HCT116 (cell line): ENCODE measurements around the gene GASK1A. TPM values are rescaled to one million over a fixed set of nuclear protein-coding genes. Genes with fewer than 3 reads are reported as not detected.

Source experiments
- ATAC-seq: fragments of 200-7000 bp; cut with Tn5 transposase; 2 replicates; pipeline ENCODE4 v1.9.1; 2020; ENCODE audit warnings: mild to moderate bottlenecking, moderate library complexity
- BruUV-seq: library from RNA; stranded (reverse); fragments of 400-500 nt; replicated peaks from 2 replicates; lab custom pipeline; 2021; lab: Mats Ljungman, UMichigan
- CTCF ChIA-PET: fragments of 300-600 bp; sonication (Branson Sonifier 250); formaldehyde crosslinking; loops from one replicate; lab custom pipeline; 2021; ENCODE audit warnings: antibody characterized with exemption; lab: Charles Lee
- POLR2A ChIA-PET: fragments of 300-600, 350-600 bp; sonication (Branson Sonifier 250); formaldehyde crosslinking; loops from one replicate; lab custom pipeline; 2021; ENCODE audit warnings: antibody characterized with exemption; lab: Charles Lee
- RAD21 ChIA-PET, 2 experiments: fragments of 300-600 bp; sonication (Branson Sonifier 250); formaldehyde crosslinking; loops; one replicate each; lab custom pipeline; 2023; ENCODE audit warnings: low total read pairs in 2 of 2; ENCODE audit not compliant: uncharacterized antibody in 2 of 2, unreplicated experiment in 2 of 2, low non-redundant PET in 1 of 2; lab: Charles Lee
- DNase-seq: peaks from one replicate; pipeline ENCODE4 v3.0.0-alpha.2; 2010; ENCODE audit warnings: low read depth, low spot score
- H2AFZ ChIP-seq: fragments of 200-600 bp; shearing (Covaris generic), sonication (generic); 2 replicates; pipeline ENCODE4 v1.6.1; 2017; ENCODE audit warnings: low read depth, mixed run types, mixed read lengths, antibody characterized with exemption, low read length; ENCODE audit not compliant: poor library complexity, severe bottlenecking
- H3K27ac ChIP-seq: 2 replicates; pipeline ENCODE4 v1.5.1; 2012; ENCODE audit warnings: low read depth, low read length
- H3K27me3 ChIP-seq: fragments of 200-600 bp; sonication (generic); 2 replicates; pipeline ENCODE4 v1.6.1; 2016; ENCODE audit warnings: mixed run types, low read length, mixed read lengths; ENCODE audit not compliant: insufficient read depth
- H3K36me3 ChIP-seq, 2 experiments: fragments of 200-500 bp in 1 of 2; fragments of 200-600 bp in 1 of 2; sonication (Bioruptor generic) in 1 of 2; sonication (generic) in 1 of 2; 2 replicates each; pipeline versions ENCODE4 v1.5.1 to v1.6.1; 2014 to 2016; ENCODE audit warnings: low read length in 2 of 2, inconsistent platforms in 1 of 2, mixed read lengths in 1 of 2, mixed run types in 1 of 2; ENCODE audit not compliant: insufficient read depth in 2 of 2, control insufficient read depth in 1 of 2
- H3K4me1 ChIP-seq, 2 experiments: fragments of 200-600 bp in 1 of 2; sonication (generic) in 1 of 2; 2 replicates each; pipeline versions ENCODE4 v1.5.1 to v1.6.1; 2012 to 2017; ENCODE audit warnings: low read length in 2 of 2, inconsistent platforms in 1 of 2, mild to moderate bottlenecking in 1 of 2, mixed read lengths in 1 of 2, mixed run types in 1 of 2, moderate library complexity in 1 of 2; ENCODE audit not compliant: insufficient read depth in 2 of 2, control insufficient read depth in 1 of 2
- H3K4me2 ChIP-seq: fragments of 200-600 bp; sonication (generic); 2 replicates; pipeline ENCODE4 v1.6.1; 2017; ENCODE audit warnings: mixed run types, low read length, mixed read lengths
- H3K4me3 ChIP-seq, 2 experiments: fragments of 200-600 bp in 1 of 2; sonication (generic) in 1 of 2; replicated peaks in 1 of 2; 2 replicates each; pipeline ENCODE4 v1.5.1; 2011 to 2016; ENCODE audit warnings: low read length in 2 of 2, control low read depth in 1 of 2, low read depth in 1 of 2, mild to moderate bottlenecking in 1 of 2, mixed read lengths in 1 of 2, mixed run types in 1 of 2
- H3K79me2 ChIP-seq: fragments of 200-600 bp; sonication (generic); 2 replicates; pipeline ENCODE4 v1.6.1; 2017; ENCODE audit warnings: mild to moderate bottlenecking, mixed run types, low read length, moderate library complexity, mixed read lengths; ENCODE audit not compliant: insufficient read depth
- H3K9ac ChIP-seq: fragments of 200-600 bp; sonication (generic); 2 replicates; pipeline ENCODE4 v1.6.1; 2016; ENCODE audit warnings: low read length, mixed read lengths
- H3K9me2 ChIP-seq: fragments of 200-600 bp; sonication (generic), shearing (Covaris generic); 2 replicates; pipeline ENCODE4 v1.6.1; 2017; ENCODE audit warnings: mixed run types, mild to moderate bottlenecking, moderate library complexity; ENCODE audit not compliant: insufficient read depth
- H3K9me3 ChIP-seq, 2 experiments: fragments of 200-500 bp in 1 of 2; fragments of 200-600 bp in 1 of 2; sonication (Bioruptor generic) in 1 of 2; sonication (generic) in 1 of 2; 2 replicates each; pipeline ENCODE4 v1.6.1; 2014 to 2017; ENCODE audit warnings: low read length in 2 of 2, mixed read lengths in 2 of 2, inconsistent platforms in 1 of 2, low read depth in 1 of 2, mild to moderate bottlenecking in 1 of 2, mixed run types in 1 of 2, moderate library complexity in 1 of 2; ENCODE audit not compliant: control insufficient read depth in 1 of 2, insufficient read depth in 1 of 2
- H4K20me1 ChIP-seq: fragments of 200-600 bp; sonication (generic), shearing (Covaris generic); 2 replicates; pipeline ENCODE4 v1.6.1; 2017; ENCODE audit warnings: mixed run types, mild to moderate bottlenecking, moderate library complexity; ENCODE audit not compliant: insufficient read depth
- EGR1 ChIP-seq: IDR thresholded peaks from 2 replicates; pipeline ENCODE4 v1.6.1; 2012; ENCODE audit warnings: low read depth
- EZH2 ChIP-seq: fragments of 200-600 bp; sonication (generic); IDR thresholded peaks from 2 replicates; pipeline ENCODE4 v1.6.1; 2017; ENCODE audit warnings: antibody characterized with exemption, mixed run types
- FOSL1 ChIP-seq: IDR thresholded peaks from 2 replicates; pipeline ENCODE4 v1.6.1; 2012; ENCODE audit warnings: low read depth
- JUND ChIP-seq: IDR thresholded peaks from 2 replicates; pipeline ENCODE4 v1.6.1; 2012
- MAX ChIP-seq: IDR thresholded peaks from 2 replicates; pipeline ENCODE4 v1.6.1; 2012
- POLR2A ChIP-seq: IDR thresholded peaks from 2 replicates; pipeline ENCODE4 v1.7.0; 2011; ENCODE audit warnings: borderline replicate concordance; ENCODE audit not compliant: insufficient read depth, insufficient read length; ENCODE audit errors: extremely low read depth
- POLR2AphosphoS5 ChIP-seq: IDR thresholded peaks from 2 replicates; pipeline ENCODE4 v1.6.1; 2011; ENCODE audit warnings: mild to moderate bottlenecking, low read depth, low read length, moderate library complexity
- RAD21 ChIP-seq: IDR thresholded peaks from 2 replicates; pipeline ENCODE4 v1.6.1; 2012; ENCODE audit warnings: low read depth, mild to moderate bottlenecking
- SIN3A ChIP-seq: IDR thresholded peaks from 2 replicates; pipeline ENCODE4 v1.6.1; 2012; ENCODE audit warnings: low read depth
- SP1 ChIP-seq: IDR thresholded peaks from 2 replicates; pipeline ENCODE4 v1.6.1; 2012; ENCODE audit warnings: low read depth
- SRF ChIP-seq: IDR thresholded peaks from 2 replicates; pipeline ENCODE4 v1.6.1; 2012; ENCODE audit warnings: low read depth
- TCF7L2 ChIP-seq: IDR thresholded peaks from 2 replicates; pipeline ENCODE4 v1.7.0; 2011; ENCODE audit warnings: borderline replicate concordance, inconsistent platforms; ENCODE audit not compliant: insufficient read depth, insufficient read length; ENCODE audit errors: extremely low read depth
- YY1 ChIP-seq: IDR thresholded peaks from 2 replicates; pipeline ENCODE4 v1.6.1; 2011; ENCODE audit warnings: low read length, low read depth, moderate library complexity, mild to moderate bottlenecking; ENCODE audit not compliant: insufficient replicate concordance; ENCODE audit errors: extremely low read depth
- ZBTB33 ChIP-seq: IDR thresholded peaks from 2 replicates; pipeline ENCODE4 v1.6.1; 2011; ENCODE audit warnings: mild to moderate bottlenecking, low read length, moderate library complexity; ENCODE audit not compliant: insufficient replicate concordance; ENCODE audit errors: extremely low read depth
- ZNF274 ChIP-seq: fragments of 200-500 bp; sonication (Bioruptor generic); IDR thresholded peaks from 2 replicates; pipeline ENCODE4 v1.6.1; 2014; ENCODE audit warnings: mild to moderate bottlenecking, low read depth, low read length, inconsistent platforms
- intact Hi-C: fragments of 100-400 bp; cut with micrococcal nuclease; formaldehyde crosslinking; loops from 2 replicates; pipeline ENCODE4 v1.10.0; 2022
- total RNA-seq: library from RNA; stranded (reverse); gene quantifications from one replicate; pipeline ENCODE4 v1.2.1, GENCODE V29; 2021; ENCODE audit not compliant: unreplicated experiment
- TF ChIP-seq, protein P1 (sequence below): IDR thresholded peaks from 2 replicates; pipeline ENCODE4 v1.6.1; 2012

Gene GASK1A
- total RNA-seq, 1 experiment from 2014 or later: 1.0 TPM

DNA sequence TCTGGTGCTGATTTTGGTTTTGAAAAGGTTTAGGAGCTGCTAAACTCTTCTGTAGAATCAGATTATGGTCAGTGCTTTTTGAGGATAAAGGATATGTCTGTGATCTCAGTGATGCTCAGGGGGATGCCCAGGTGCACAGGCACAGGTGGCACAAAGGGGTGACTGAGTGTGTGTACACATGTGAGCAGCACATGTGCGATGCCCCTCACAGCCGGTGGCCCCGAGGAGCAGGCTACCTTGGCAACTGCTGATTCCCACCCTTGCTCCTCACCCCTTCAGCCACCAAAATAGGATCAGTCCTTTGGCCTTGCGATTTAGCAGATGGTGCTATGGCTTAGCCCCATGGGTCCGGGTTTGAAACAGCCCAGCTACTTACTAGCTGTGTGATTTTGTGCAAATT, 75.6 kb downstream of the GASK1A start:
- intact Hi-C loops: no loop called here
- RAD21 ChIA-PET: no interaction called here
- Histone ChIP-seq H3K9me2 (no peaks in the 10 kb centered on the region), H3K9ac (no peak overlapping the region), H3K4me1 (no peaks in the 10 kb centered on the region), H3K4me3 (no peak overlapping the region), H3K36me3 (no peaks in the 10 kb centered on the region), H3K27ac (no peak overlapping the region), H3K27me3 (peaks cover 12% of the 10 kb centered on the region; the same call in 1 of the 2 replicates), H3K4me2 (no peak overlapping the region), H3K79me2 (no peaks in the 10 kb centered on the region), H4K20me1 (no peaks in the 10 kb centered on the region), H2AFZ (no peak overlapping the region), H3K9me3 (no peaks in the 10 kb centered on the region)
- TF ChIP-seq SRF (no peak), SP1 (no peak), RAD21 (no peak)
- DNase-seq (no peak), ATAC-seq (no peak)
- CTCF ChIA-PET: no interaction called here
- BruUV-seq: no TSS peak
- POLR2A ChIA-PET: no interaction called here

- Histone ChIP-seq H3K27me3 (peaks cover 12% of the 10 kb centered on the region; the same call in 1 of the 2 replicates), H4K20me1 (no peaks in the 10 kb centered on the region), H3K9ac (no peak overlapping the region), H2AFZ (no peak overlapping the region), H3K9me2 (no peaks in the 10 kb centered on the region), H3K4me1 (no peaks in the 10 kb centered on the region), H3K36me3 (no peaks in the 10 kb centered on the region), H3K4me3 (no peak overlapping the region), H3K4me2 (no peak overlapping the region), H3K27ac (no peak overlapping the region), H3K79me2 (no peaks in the 10 kb centered on the region), H3K9me3 (no peaks in the 10 kb centered on the region)
- ChIA-PET CTCF (no interaction called here), POLR2A (no interaction called here), RAD21 (no interaction called here)
- intact Hi-C loops: no loop called here
- TF ChIP-seq SIN3A (no peak), FOSL1 (no peak), MAX (no peak), POLR2A (no peak), YY1 (no peak), SRF (no peak), POLR2AphosphoS5 (no peak), ZNF274 (no peak), EGR1 (no peak), RAD21 (no peak), JUND (no peak), EZH2 (no peak), ZBTB33 (no peak), TCF7L2 (no peak), SP1 (no peak)
- TF ChIP-seq, protein P1, sequence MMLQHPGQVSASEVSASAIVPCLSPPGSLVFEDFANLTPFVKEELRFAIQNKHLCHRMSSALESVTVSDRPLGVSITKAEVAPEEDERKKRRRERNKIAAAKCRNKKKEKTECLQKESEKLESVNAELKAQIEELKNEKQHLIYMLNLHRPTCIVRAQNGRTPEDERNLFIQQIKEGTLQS: no peak
- DNase-seq (no peak), ATAC-seq (no peak)
- BruUV-seq: no TSS peak
Measured at GRCh38 chr3:43055393-43055792, 76.3 kb downstream of the GASK1A start.
